HepG2 (cell line): ENCODE measurements around the gene FTL. TPM values are rescaled to one million over a fixed set of nuclear protein-coding genes. Genes with fewer than 3 reads are reported as not detected.

ENCODE experiments used
- GATA4 ChIP-seq: sonication (generic); IDR thresholded peaks from 2 replicates; pipeline ENCODE4 v1.6.1; 2016; ENCODE audit warnings: antibody characterized with exemption, low read depth, borderline replicate concordance
- HES4 ChIP-seq: sonication (generic); formaldehyde crosslinking; IDR thresholded peaks from 2 replicates; pipeline ENCODE4 v1.9.0; 2021; ENCODE audit warnings: mild to moderate bottlenecking, missing genetic modification reagents, borderline replicate concordance
- ZIK1 ChIP-seq: sonication (generic); formaldehyde crosslinking; IDR thresholded peaks from 2 replicates; pipeline ENCODE4 v1.5.0; 2020; ENCODE audit warnings: mild to moderate bottlenecking, low read depth, missing genetic modification reagents, borderline replicate concordance
- ZNF143 ChIP-seq: sonication (generic); formaldehyde crosslinking; IDR thresholded peaks from 2 replicates; pipeline ENCODE4 v1.4.0; 2020; ENCODE audit warnings: missing genetic modification reagents
- ZNF333 ChIP-seq: sonication (generic); formaldehyde crosslinking; IDR thresholded peaks from 2 replicates; pipeline ENCODE4 v1.4.0; 2020; ENCODE audit warnings: mild to moderate bottlenecking, missing genetic modification reagents, borderline replicate concordance
- ZNF547 ChIP-seq: sonication (generic); formaldehyde crosslinking; IDR thresholded peaks from 2 replicates; pipeline ENCODE4 v1.5.1; 2020; ENCODE audit warnings: mild to moderate bottlenecking, missing genetic modification reagents
- ZNF790 ChIP-seq: sonication (generic); formaldehyde crosslinking; IDR thresholded peaks from 2 replicates; pipeline ENCODE4 v1.8.0; 2022; ENCODE audit warnings: missing genetic modification reagents, mild to moderate bottlenecking, borderline replicate concordance
- ZNF841 ChIP-seq: sonication (generic); formaldehyde crosslinking; IDR thresholded peaks from 2 replicates; pipeline ENCODE4 v1.8.1; 2023; ENCODE audit warnings: missing genetic modification reagents, borderline replicate concordance
- polyA plus RNA-seq, 8 experiments: library from polyadenylated mRNA; depleted of rRNA in 3 of 8; stranded (reverse) in 7 of 8; unstranded in 1 of 8; fragments of >200 nt; fragmentation: Illumina TruSeq in 4 of 8; extraction: Trizol in 4 of 8; gene quantifications; 2 replicates each; pipeline versions ENCODE4 v1.2.1 to v1.2.3, GENCODE V29; 2011 to 2016; ENCODE audit warnings: low read depth in 4 of 8, missing spikeins in 1 of 8, mixed read lengths in 1 of 8; ENCODE audit not compliant: insufficient read depth in 1 of 8
- total RNA-seq, 5 experiments: library from RNA; depleted of rRNA; stranded (reverse); fragments of >200 nt; fragmentation: Illumina TruSeq; extraction: Trizol; gene quantifications; 2 replicates each; pipeline ENCODE4 v1.2.3, GENCODE V29; 2016; ENCODE audit warnings: low read depth in 1 of 5
- TF ChIP-seq, protein P1 (sequence below): sonication (generic); formaldehyde crosslinking; IDR thresholded peaks from one replicate; pipeline ENCODE4 v1.5.1; 2020; ENCODE audit warnings: mild to moderate bottlenecking, missing genetic modification reagents; ENCODE audit errors: not compliant biosample characterization
- TF ChIP-seq, protein P2 (sequence below): sonication (generic); formaldehyde crosslinking; IDR thresholded peaks from 2 replicates; pipeline ENCODE4 v1.4.0; 2020; ENCODE audit warnings: missing genetic modification reagents
- TF ChIP-seq, protein P3 (sequence below): sonication (generic); formaldehyde crosslinking; IDR thresholded peaks from 2 replicates; pipeline ENCODE4 v1.4.0; 2020; ENCODE audit warnings: missing genetic modification reagents
- TF ChIP-seq, protein P4 (sequence below): sonication (generic); formaldehyde crosslinking; IDR thresholded peaks from 2 replicates; pipeline ENCODE4 v1.5.0; 2020; ENCODE audit warnings: mild to moderate bottlenecking, missing genetic modification reagents, borderline replicate concordance

Gene FTL
- total and polyA plus RNA-seq, 2 of the 13 experiments (the other 11 are each of a cell fraction or from before 2014, with no cell fraction given): 2,721 to 8,800 TPM

DNA sequence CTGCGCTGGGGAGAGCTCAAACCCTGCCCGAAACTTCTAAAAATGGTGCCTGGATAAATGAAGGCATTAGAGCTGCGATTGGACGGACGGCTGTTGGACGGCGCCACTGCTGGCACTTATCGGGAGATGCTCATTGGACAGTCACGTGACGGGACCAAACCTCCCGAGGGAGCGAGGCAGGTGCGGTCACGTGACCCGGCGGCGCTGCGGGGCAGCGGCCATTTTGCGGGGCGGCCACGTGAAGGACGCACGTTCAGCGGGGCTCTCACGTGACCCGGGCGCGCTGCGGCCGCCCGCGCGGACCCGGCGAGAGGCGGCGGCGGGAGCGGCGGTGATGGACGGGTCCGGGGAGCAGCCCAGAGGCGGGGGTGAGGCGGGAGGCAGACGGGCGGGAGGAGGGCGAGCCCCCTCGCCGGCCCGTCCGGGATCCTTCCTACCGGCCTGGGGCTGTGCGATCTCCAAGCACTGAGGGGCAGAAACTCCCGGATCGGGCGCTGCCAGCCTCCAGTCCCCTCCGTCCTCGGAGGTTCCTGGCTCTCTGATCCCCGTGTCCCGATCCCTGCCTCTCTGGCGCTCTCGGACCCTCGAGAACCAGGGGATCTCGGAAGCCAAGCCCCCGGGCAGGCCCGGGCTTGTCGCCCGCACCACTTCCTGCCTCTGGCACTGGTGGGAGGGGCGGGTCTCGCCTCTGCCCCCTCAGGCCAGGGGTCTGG, 10.4 kb upstream of the FTL start, which contains the start of gene BAX (continued):
- TF ChIP-seq, protein P1, sequence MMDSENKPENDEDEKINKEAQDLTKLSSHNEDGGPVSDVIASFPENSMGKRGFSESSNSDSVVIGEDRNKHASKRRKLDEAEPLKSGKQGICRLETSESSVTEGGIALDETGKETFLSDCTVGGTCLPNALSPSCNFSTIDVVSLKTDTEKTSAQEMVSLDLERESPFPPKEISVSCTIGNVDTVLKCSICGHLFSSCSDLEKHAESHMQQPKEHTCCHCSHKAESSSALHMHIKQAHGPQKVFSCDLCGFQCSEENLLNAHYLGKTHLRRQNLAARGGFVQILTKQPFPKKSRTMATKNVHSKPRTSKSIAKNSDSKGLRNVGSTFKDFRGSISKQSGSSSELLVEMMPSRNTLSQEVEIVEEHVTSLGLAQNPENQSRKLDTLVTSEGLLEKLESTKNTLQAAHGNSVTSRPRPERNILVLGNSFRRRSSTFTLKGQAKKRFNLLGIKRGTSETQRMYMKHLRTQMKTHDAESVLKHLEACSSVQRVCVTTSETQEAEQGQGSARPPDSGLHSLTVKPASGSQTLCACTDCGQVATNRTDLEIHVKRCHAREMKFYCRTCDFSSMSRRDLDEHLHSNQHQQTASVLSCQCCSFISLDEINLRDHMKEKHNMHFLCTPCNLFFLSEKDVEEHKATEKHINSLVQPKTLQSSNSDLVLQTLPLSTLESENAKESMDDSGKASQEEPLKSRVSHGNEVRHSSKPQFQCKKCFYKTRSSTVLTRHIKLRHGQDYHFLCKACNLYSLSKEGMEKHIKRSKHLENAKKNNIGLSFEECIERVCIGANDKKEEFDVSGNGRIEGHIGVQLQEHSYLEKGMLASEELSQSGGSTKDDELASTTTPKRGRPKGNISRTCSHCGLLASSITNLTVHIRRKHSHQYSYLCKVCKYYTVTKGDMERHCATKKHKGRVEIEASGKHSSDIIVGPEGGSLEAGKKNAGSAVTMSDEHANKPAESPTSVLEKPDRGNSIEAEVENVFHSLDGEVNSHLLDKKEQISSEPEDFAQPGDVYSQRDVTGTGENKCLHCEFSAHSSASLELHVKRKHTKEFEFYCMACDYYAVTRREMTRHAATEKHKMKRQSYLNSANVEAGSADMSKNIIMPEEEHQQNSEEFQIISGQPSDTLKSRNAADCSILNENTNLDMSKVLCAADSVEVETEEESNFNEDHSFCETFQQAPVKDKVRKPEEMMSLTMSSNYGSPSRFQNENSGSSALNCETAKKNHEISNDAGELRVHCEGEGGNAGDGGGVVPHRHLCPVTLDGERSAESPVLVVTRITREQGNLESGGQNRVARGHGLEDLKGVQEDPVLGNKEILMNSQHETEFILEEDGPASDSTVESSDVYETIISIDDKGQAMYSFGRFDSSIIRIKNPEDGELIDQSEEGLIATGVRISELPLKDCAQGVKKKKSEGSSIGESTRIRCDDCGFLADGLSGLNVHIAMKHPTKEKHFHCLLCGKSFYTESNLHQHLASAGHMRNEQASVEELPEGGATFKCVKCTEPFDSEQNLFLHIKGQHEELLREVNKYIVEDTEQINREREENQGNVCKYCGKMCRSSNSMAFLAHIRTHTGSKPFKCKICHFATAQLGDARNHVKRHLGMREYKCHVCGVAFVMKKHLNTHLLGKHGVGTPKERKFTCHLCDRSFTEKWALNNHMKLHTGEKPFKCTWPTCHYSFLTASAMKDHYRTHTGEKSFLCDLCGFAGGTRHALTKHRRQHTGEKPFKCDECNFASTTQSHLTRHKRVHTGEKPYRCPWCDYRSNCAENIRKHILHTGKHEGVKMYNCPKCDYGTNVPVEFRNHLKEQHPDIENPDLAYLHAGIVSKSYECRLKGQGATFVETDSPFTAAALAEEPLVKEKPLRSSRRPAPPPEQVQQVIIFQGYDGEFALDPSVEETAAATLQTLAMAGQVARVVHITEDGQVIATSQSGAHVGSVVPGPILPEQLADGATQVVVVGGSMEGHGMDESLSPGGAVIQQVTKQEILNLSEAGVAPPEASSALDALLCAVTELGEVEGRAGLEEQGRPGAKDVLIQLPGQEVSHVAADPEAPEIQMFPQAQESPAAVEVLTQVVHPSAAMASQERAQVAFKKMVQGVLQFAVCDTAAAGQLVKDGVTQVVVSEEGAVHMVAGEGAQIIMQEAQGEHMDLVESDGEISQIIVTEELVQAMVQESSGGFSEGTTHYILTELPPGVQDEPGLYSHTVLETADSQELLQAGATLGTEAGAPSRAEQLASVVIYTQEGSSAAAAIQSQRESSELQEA (CRISPR knock-in tag): no peak
- TF ChIP-seq, protein P2, sequence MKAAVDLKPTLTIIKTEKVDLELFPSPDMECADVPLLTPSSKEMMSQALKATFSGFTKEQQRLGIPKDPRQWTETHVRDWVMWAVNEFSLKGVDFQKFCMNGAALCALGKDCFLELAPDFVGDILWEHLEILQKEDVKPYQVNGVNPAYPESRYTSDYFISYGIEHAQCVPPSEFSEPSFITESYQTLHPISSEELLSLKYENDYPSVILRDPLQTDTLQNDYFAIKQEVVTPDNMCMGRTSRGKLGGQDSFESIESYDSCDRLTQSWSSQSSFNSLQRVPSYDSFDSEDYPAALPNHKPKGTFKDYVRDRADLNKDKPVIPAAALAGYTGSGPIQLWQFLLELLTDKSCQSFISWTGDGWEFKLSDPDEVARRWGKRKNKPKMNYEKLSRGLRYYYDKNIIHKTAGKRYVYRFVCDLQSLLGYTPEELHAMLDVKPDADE: peak; percentile 77; the same call in 1 of the 2 replicates
- TF ChIP-seq, protein P3, sequence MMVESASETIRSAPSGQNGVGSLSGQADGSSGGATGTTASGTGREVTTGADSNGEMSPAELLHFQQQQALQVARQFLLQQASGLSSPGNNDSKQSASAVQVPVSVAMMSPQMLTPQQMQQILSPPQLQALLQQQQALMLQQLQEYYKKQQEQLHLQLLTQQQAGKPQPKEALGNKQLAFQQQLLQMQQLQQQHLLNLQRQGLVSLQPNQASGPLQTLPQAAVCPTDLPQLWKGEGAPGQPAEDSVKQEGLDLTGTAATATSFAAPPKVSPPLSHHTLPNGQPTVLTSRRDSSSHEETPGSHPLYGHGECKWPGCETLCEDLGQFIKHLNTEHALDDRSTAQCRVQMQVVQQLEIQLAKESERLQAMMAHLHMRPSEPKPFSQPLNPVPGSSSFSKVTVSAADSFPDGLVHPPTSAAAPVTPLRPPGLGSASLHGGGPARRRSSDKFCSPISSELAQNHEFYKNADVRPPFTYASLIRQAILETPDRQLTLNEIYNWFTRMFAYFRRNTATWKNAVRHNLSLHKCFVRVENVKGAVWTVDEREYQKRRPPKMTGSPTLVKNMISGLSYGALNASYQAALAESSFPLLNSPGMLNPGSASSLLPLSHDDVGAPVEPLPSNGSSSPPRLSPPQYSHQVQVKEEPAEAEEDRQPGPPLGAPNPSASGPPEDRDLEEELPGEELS (CRISPR knock-in tag): 0 out of 2 replicates have a peak, but pooled peaks have one; percentile 14
- TF ChIP-seq, protein P4, sequence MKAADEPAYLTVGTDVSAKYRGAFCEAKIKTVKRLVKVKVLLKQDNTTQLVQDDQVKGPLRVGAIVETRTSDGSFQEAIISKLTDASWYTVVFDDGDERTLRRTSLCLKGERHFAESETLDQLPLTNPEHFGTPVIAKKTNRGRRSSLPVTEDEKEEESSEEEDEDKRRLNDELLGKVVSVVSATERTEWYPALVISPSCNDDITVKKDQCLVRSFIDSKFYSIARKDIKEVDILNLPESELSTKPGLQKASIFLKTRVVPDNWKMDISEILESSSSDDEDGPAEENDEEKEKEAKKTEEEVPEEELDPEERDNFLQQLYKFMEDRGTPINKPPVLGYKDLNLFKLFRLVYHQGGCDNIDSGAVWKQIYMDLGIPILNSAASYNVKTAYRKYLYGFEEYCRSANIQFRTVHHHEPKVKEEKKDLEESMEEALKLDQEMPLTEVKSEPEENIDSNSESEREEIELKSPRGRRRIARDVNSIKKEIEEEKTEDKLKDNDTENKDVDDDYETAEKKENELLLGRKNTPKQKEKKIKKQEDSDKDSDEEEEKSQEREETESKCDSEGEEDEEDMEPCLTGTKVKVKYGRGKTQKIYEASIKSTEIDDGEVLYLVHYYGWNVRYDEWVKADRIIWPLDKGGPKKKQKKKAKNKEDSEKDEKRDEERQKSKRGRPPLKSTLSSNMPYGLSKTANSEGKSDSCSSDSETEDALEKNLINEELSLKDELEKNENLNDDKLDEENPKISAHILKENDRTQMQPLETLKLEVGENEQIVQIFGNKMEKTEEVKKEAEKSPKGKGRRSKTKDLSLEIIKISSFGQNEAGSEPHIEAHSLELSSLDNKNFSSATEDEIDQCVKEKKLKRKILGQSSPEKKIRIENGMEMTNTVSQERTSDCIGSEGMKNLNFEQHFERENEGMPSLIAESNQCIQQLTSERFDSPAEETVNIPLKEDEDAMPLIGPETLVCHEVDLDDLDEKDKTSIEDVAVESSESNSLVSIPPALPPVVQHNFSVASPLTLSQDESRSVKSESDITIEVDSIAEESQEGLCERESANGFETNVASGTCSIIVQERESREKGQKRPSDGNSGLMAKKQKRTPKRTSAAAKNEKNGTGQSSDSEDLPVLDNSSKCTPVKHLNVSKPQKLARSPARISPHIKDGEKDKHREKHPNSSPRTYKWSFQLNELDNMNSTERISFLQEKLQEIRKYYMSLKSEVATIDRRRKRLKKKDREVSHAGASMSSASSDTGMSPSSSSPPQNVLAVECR (CRISPR knock-in tag): peak; percentile 91
- no peak for TF ChIP-seq HES4 (CRISPR knock-in tag)
- TF ChIP-seq ZNF547 (CRISPR knock-in tag): peak; percentile 62; the same call in 1 of the 2 replicates
- TF ChIP-seq ZNF143: peak; percentile 53; the same call in 1 of the 2 replicates
- peak; percentile 35; the same call in 1 of the 2 replicates for TF ChIP-seq ZNF790 (CRISPR knock-in tag)
- TF ChIP-seq ZNF333: no peak; the same call in 1 of the 2 replicates
- no peak for TF ChIP-seq ZNF841 (CRISPR knock-in tag)
- peak; percentile 80 for TF ChIP-seq ZIK1 (CRISPR knock-in tag)
- no peak for TF ChIP-seq GATA4
